ENCODE results near the gene ANXA1. TPM values are rescaled to one million over a fixed set of nuclear protein-coding genes. Genes with fewer than 3 reads are reported as not detected.
"Not testable (repeated sequence)": the region's sequence is repeated elsewhere in the genome, so short reads cannot be mapped to it uniquely, and the experiment has no call there.

Gene ANXA1
- total RNA-seq, 1 experiment from 2014 or later = not detected

DNA sequence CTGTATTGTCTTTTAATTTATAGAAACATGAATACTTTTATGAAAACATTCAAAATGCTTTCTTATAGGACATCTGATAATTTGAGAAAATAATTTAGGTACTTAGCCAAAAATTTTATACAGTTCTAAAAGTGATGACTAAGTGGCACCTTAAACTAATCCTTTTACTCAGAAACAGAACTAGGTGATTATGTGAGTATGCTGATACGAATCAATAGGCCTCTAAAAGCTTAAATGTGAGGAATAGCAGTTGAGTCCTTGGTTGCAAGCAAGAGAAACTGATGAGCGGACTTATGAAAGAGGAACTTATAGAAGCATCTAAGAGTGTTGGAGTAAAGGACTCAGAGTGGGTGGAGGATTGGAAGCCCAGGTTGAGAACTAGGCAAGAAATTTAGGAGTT lies 26.4 kb downstream of the ANXA1 start:
- no peak overlapping the region for H3K9ac ChIP-seq (ENCODE audit: low read length)
- H3K36me3 ChIP-seq (ENCODE audit: insufficient read depth, low read length) = no peaks in the 10 kb centered on the region
- no peak overlapping the region for H3K4me2 ChIP-seq (ENCODE audit: low read depth, low read length, poor library complexity, severe bottlenecking)
- H2AFZ ChIP-seq (ENCODE audit: low read length) = no peak overlapping the region
- no peaks in the 10 kb centered on the region for H3K4me1 ChIP-seq (ENCODE audit: low read length)
- DNase-seq = no peak
- H4K20me1 ChIP-seq (ENCODE audit: insufficient read depth, low read depth, low read length) = no peaks in the 10 kb centered on the region
- H3K9me3 ChIP-seq (ENCODE audit: low read length) = no peaks in the 10 kb centered on the region
- no peaks in the 10 kb centered on the region for H3K79me2 ChIP-seq (ENCODE audit: low read length)
- H3K27me3 ChIP-seq (ENCODE audit: low read length) = no peaks in the 10 kb centered on the region
- H3K27ac ChIP-seq (ENCODE audit: low read length) = no peak overlapping the region
- H3K9me2 ChIP-seq (replicated peaks; ENCODE audit: insufficient read depth, low read length) = no peaks in the 10 kb centered on the region
- no peak overlapping the region for H3K4me3 ChIP-seq (ENCODE audit: low read length)

DNA sequence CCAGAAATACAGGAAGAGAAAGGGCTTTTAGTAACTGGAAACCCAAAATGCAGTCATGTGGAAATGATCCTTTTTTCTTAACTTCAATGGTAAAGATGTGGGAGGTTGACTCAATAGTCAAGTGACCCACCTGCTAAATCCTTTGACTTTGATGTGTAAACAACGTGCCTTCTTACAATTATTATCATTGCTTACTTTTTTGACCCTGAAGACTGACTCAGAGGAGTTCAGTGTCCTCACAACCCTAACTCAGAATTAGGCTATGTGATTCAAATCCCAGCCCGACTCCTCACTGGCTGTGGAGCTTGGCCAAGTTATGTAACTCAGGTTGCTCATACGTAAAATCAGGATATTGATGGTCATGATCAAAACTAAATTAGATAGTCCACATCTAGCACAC lies 27.9 kb downstream of the ANXA1 start:
- Histone ChIP-seq H3K27ac (ENCODE audit: low read length) (no peak overlapping the region), H3K79me2 (ENCODE audit: low read length) (no peaks in the 10 kb centered on the region), H3K36me3 (ENCODE audit: insufficient read depth, low read length) (no peaks in the 10 kb centered on the region), H3K4me1 (ENCODE audit: low read length) (no peaks in the 10 kb centered on the region), H3K4me3 (ENCODE audit: low read length) (no peak overlapping the region), H3K27me3 (ENCODE audit: low read length) (no peaks in the 10 kb centered on the region), H4K20me1 (ENCODE audit: insufficient read depth, low read depth, low read length) (no peaks in the 10 kb centered on the region), H3K9me3 (ENCODE audit: low read length) (no peaks in the 10 kb centered on the region), H3K4me2 (ENCODE audit: low read depth, low read length, poor library complexity, severe bottlenecking) (no peak overlapping the region), H3K9me2 (replicated peaks; ENCODE audit: insufficient read depth, low read length) (no peaks in the 10 kb centered on the region), H3K9ac (ENCODE audit: low read length) (no peak overlapping the region), H2AFZ (ENCODE audit: low read length) (no peak overlapping the region)
- no peak for DNase-seq

DNA sequence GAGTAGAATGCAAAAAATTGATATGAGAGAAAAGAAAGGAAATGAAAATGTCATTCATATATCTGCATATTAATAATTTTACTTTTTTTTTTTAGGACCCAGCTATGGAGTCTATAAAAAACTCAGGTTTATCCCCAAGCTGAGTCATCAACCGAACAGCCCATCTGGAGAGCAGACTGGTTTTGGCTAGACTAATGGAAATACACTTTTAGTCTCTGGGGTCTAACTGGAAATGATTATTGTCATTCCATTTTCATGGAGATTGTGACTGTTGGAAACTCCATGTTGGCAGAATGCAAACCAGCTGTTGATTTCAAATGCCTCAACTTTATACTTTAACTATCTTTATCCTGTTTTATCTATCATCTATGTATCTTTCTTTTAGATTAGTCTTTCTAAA lies 28.7 kb downstream of the ANXA1 start:
- no peaks in the 10 kb centered on the region for H3K4me1 ChIP-seq (ENCODE audit: low read length)
- no peaks in the 10 kb centered on the region for H3K27me3 ChIP-seq (ENCODE audit: low read length)
- no peak overlapping the region for H3K9ac ChIP-seq (ENCODE audit: low read length)
- H2AFZ ChIP-seq (ENCODE audit: low read length) = no peak overlapping the region
- no peak for DNase-seq
- H3K9me3 ChIP-seq (ENCODE audit: low read length) = no peaks in the 10 kb centered on the region
- no peak overlapping the region for H3K4me2 ChIP-seq (ENCODE audit: low read depth, low read length, poor library complexity, severe bottlenecking)
- no peaks in the 10 kb centered on the region for H3K36me3 ChIP-seq (ENCODE audit: insufficient read depth, low read length)
- H3K79me2 ChIP-seq (ENCODE audit: low read length) = no peaks in the 10 kb centered on the region
- no peak overlapping the region for H3K4me3 ChIP-seq (ENCODE audit: low read length)
- H3K9me2 ChIP-seq (replicated peaks; ENCODE audit: insufficient read depth, low read length) = no peaks in the 10 kb centered on the region
- no peak overlapping the region for H3K27ac ChIP-seq (ENCODE audit: low read length)
- H4K20me1 ChIP-seq (ENCODE audit: insufficient read depth, low read depth, low read length) = no peaks in the 10 kb centered on the region

DNA sequence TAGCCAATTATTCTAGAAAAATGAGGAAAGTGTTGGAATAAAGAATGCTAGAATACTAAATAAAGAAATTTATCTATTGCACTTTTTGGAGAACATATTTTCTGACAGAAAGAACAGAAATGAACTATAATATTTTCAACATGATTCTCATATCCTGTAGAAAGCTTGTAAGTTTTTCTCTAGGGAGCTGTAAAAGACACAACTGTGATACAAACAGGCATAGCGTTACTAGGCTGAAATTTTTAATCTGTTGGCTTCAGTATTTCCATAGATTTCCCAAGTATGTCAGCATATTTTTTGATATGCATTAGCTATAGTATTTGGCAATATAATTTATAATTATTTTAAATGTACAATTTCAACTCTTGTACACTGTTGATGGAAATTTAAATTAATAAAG lies 31.3 kb downstream of the ANXA1 start:
- H4K20me1 ChIP-seq (ENCODE audit: insufficient read depth, low read depth, low read length) = no peaks in the 10 kb centered on the region
- no peak overlapping the region for H3K4me3 ChIP-seq (ENCODE audit: low read length)
- H3K9ac ChIP-seq (ENCODE audit: low read length) = no peak overlapping the region
- H3K27ac ChIP-seq (ENCODE audit: low read length) = no peak overlapping the region
- no peak overlapping the region for H2AFZ ChIP-seq (ENCODE audit: low read length)
- no peaks in the 10 kb centered on the region for H3K9me3 ChIP-seq (ENCODE audit: low read length)
- H3K4me1 ChIP-seq (ENCODE audit: low read length) = no peaks in the 10 kb centered on the region
- no peak for DNase-seq
- H3K79me2 ChIP-seq (ENCODE audit: low read length) = no peaks in the 10 kb centered on the region
- no peak overlapping the region for H3K4me2 ChIP-seq (ENCODE audit: low read depth, low read length, poor library complexity, severe bottlenecking)
- H3K27me3 ChIP-seq (ENCODE audit: low read length) = no peaks in the 10 kb centered on the region
- no peaks in the 10 kb centered on the region for H3K36me3 ChIP-seq (ENCODE audit: insufficient read depth, low read length)
- no peaks in the 10 kb centered on the region for H3K9me2 ChIP-seq (replicated peaks; ENCODE audit: insufficient read depth, low read length)

DNA sequence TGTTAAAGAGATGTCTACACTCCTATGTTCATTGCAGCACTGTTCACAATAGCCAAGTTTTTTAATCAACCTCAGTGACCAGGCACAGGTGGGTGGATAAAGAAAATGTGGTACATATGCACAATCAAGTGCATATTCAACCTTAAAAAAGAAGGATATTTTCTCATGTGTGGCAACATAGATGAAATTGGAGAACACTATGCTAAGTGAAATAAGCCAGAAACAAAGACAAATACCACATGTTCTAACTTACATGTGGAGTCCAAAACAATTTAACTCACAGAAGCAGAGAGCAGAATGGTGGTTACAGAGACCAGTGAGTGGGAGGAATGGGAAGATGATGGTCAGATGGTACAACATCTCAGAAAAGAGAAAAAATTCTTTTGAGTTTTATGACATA lies 31.8 kb downstream of the ANXA1 start:
- H2AFZ ChIP-seq (ENCODE audit: low read length) = no peak overlapping the region
- H3K79me2 ChIP-seq (ENCODE audit: low read length) = no peaks in the 10 kb centered on the region
- H3K4me2 ChIP-seq (ENCODE audit: low read depth, low read length, poor library complexity, severe bottlenecking) = no peak overlapping the region
- no peak overlapping the region for H3K27ac ChIP-seq (ENCODE audit: low read length)
- H3K9ac ChIP-seq (ENCODE audit: low read length) = no peak overlapping the region
- no peaks in the 10 kb centered on the region for H3K36me3 ChIP-seq (ENCODE audit: insufficient read depth, low read length)
- no peaks in the 10 kb centered on the region for H3K9me3 ChIP-seq (ENCODE audit: low read length)
- no peaks in the 10 kb centered on the region for H3K27me3 ChIP-seq (ENCODE audit: low read length)
- DNase-seq = no peak
- no peaks in the 10 kb centered on the region for H4K20me1 ChIP-seq (ENCODE audit: insufficient read depth, low read depth, low read length)
- no peak overlapping the region for H3K4me3 ChIP-seq (ENCODE audit: low read length)
- H3K4me1 ChIP-seq (ENCODE audit: low read length) = no peaks in the 10 kb centered on the region
- no peaks in the 10 kb centered on the region for H3K9me2 ChIP-seq (replicated peaks; ENCODE audit: insufficient read depth, low read length)

DNA sequence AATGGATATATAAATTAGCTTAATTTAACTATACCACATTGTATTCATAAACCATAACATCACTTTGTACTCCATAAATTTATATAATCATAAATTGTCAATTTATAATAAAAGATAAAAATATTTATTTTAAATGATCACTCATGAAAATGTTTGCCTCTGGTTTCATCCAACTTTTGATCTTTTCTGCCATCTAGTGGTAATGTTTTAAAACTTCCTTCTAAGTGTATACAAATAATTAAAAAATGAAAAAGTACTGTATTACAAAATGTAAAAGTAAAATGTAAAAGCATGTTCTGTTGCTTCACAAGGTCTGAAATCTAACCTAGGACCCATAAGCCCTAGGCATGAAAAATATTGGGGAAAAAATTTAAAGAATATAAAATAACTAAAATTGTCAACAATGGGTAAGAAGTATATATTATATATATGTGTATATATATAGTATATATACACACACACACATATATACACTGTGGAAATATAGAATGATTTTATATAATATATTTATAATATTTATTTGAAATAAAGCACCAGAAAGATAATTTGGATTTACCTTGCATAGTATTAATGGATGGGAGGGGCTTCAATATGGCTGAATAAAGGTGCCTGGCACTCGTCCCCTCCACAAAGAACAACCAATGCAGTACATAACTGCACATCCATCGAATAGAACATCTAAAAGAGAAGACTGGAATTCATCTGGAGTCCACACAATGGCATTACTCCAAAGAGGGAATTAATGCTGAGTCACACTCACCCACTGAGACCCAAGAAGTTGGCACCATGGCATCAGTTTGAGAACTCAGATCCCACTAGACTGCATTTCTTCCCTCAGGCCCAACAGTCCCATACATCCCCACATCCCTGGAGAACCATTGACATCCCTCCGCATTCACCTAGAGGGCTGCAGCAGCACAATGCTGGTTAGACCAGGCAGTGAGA lies 32.5 kb downstream of the ANXA1 start:
- Histone ChIP-seq H2AFZ (ENCODE audit: low read length) (no peak overlapping the region), H3K9me3 (ENCODE audit: low read length) (no peaks in the 10 kb centered on the region; the same call in 1 of the 2 replicates), H4K20me1 (ENCODE audit: insufficient read depth, low read depth, low read length) (no peaks in the 10 kb centered on the region)

DNA sequence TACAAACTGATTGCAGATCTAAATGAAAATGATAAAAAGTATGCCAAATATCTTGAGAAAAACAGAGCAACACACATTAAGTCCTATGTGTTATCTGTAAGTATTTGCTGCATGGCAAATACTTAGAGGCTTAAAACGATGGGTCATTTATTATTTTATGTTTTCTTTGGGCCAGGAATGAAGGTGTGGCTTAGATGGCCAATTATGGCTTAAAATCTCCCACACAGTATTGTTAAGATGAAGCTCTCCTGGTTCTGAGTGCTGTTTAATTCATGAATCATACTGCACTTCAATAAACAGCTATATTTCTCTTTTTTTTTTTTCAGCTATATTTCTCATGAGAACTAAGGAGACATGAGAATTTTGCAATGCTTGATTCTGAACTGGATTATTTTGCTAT lies 39.4 kb downstream of the ANXA1 start:
- H2AFZ ChIP-seq (ENCODE audit: low read length); DNase-seq; H4K20me1 ChIP-seq (ENCODE audit: insufficient read depth, low read depth, low read length); H3K79me2 ChIP-seq (ENCODE audit: low read length); H3K27ac ChIP-seq (ENCODE audit: low read length); H3K4me3 ChIP-seq (ENCODE audit: low read length); H3K9me2 ChIP-seq (replicated peaks; ENCODE audit: insufficient read depth, low read length); H3K9me3 ChIP-seq (ENCODE audit: low read length); H3K4me1 ChIP-seq (ENCODE audit: low read length); H3K9ac ChIP-seq (ENCODE audit: low read length); H3K27me3 ChIP-seq (ENCODE audit: low read length); H3K36me3 ChIP-seq (ENCODE audit: insufficient read depth, low read length); H3K4me2 ChIP-seq (ENCODE audit: low read depth, low read length, poor library complexity, severe bottlenecking): not testable (repeated sequence)

More for the DNA sequence above, 32.5 kb downstream of the ANXA1 start:
- Histone ChIP-seq H3K27ac (ENCODE audit: low read length) (no peak overlapping the region), H3K9me2 (replicated peaks; ENCODE audit: insufficient read depth, low read length) (no peaks in the 10 kb centered on the region), H3K36me3 (ENCODE audit: insufficient read depth, low read length) (no peaks in the 10 kb centered on the region), H3K9ac (ENCODE audit: low read length) (no peak overlapping the region), H3K27me3 (ENCODE audit: low read length) (no peaks in the 10 kb centered on the region), H3K79me2 (ENCODE audit: low read length) (no peaks in the 10 kb centered on the region), H3K4me2 (ENCODE audit: low read depth, low read length, poor library complexity, severe bottlenecking) (no peak overlapping the region), H3K4me3 (ENCODE audit: low read length) (no peak overlapping the region), H3K4me1 (ENCODE audit: low read length) (no peaks in the 10 kb centered on the region)
- DNase-seq = peak; percentile 76

DNA sequence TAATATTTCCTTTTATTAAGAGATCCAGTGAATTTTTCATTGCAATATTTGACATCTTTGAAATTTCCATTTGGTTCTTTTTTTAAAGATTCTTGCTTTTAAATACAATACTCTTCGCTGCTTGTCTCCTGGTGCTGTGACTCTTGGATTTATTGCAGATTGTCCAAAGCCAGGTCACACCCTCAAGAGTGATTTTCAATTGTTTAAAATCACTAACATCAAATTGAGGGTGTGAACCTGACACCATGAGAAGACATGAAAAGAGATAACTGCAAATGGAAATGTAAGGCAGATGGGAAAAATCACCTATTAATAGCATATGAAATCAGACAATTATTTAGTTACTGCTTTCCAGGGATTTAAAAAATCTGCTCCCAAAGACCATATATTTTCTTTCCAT lies 42.6 kb downstream of the ANXA1 start:
- Histone ChIP-seq H3K4me2 (ENCODE audit: low read depth, low read length, poor library complexity, severe bottlenecking) (no peak overlapping the region), H3K9ac (ENCODE audit: low read length) (no peak overlapping the region), H3K27me3 (ENCODE audit: low read length) (no peaks in the 10 kb centered on the region), H2AFZ (ENCODE audit: low read length) (no peak overlapping the region), H3K4me1 (ENCODE audit: low read length) (no peaks in the 10 kb centered on the region), H3K9me3 (ENCODE audit: low read length) (no peaks in the 10 kb centered on the region; the same call in 1 of the 2 replicates), H3K36me3 (ENCODE audit: insufficient read depth, low read length) (no peaks in the 10 kb centered on the region), H3K4me3 (ENCODE audit: low read length) (no peak overlapping the region), H3K79me2 (ENCODE audit: low read length) (no peaks in the 10 kb centered on the region), H3K27ac (ENCODE audit: low read length) (no peak overlapping the region), H3K9me2 (replicated peaks; ENCODE audit: insufficient read depth, low read length) (no peaks in the 10 kb centered on the region), H4K20me1 (ENCODE audit: insufficient read depth, low read depth, low read length) (no peaks in the 10 kb centered on the region)
- DNase-seq = no peak

Data from Karpas-422 (cell line).